ENCODE results near the gene IQCF5. TPM values are rescaled to one million over a fixed set of nuclear protein-coding genes. Genes with fewer than 3 reads are reported as not detected.
A peak's percentile ranks its signal among the peaks of the same experiment; 100 is the strongest.
"Not testable (repeated sequence)": the region's sequence is repeated elsewhere in the genome, so short reads cannot be mapped to it uniquely, and the experiment has no call there.

The IQCF5 gene
- total and polyA plus RNA-seq, 4 experiments from 2014 or later, result not detected

DNA sequence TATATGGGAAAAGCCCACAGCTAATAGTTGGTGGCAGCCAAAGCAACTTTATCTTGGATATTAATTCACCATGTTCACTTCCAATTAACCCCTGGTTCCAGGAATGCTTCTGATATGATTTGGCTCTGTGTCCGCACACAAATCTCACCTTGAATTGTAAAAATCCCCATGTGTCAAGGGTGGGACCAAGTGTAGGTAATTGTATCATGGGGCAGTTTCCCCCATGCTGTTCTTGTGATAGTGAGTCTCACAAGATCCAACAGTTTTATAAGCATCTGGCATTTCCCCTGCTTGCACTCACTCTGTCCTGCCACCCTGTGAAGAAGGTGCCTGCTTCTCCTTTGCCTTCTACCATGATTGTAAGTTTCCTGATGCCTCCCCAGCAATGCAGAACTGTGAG lies 6.5 kb downstream of the IQCF5 start:
- DNase-seq; H3K27ac ChIP-seq (ENCODE audit: low read depth, low read length); H3K9me3 ChIP-seq (ENCODE audit: control insufficient read depth in 1 of 2, low read length in 2 of 2); H3K4me3 Mint-ChIP-seq; CTCF ChIA-PET (ENCODE audit: partially characterized antibody); H3K4me3 ChIP-seq (ENCODE audit: low read length in 2 of 2); H3K4me1 ChIP-seq (ENCODE audit: insufficient read depth, low read length); POLR2A ChIA-PET (ENCODE audit: partially characterized antibody); H3K4me1 Mint-ChIP-seq; intact Hi-C loops (cut with micrococcal nuclease); H3K27me3 ChIP-seq (ENCODE audit: insufficient read depth, low read length); H3K36me3 Mint-ChIP-seq; H3K36me3 ChIP-seq (ENCODE audit: insufficient read depth, low read length); H3K9me3 Mint-ChIP-seq; H3K27ac Mint-ChIP-seq: not testable (repeated sequence)
- peaks cover 7 to 16% of the 10 kb centered on the region in 2 donors for H3K27me3 Mint-ChIP-seq

DNA sequence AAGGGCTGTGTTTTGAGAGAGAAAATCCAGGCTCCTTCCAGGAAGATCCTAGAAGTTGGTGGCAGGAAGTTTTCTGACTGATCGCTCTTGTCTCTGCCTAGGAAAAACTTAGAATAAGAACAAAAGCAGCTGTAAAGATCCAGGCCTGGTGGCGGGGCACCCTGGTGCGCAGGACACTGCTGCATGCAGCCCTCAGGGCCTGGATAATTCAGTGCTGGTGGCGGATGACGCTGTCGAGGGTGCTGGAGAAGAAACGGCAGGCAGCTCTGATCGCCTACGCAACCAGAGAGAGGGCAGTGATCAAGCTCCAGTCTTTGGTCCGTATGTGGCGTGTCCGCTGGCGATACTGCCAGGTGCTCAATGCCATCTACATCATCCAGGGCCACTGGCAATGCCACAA lies 12.5 kb downstream of the IQCF5 start:
- no peak overlapping the region for H3K4me3 Mint-ChIP-seq
- H3K36me3 Mint-ChIP-seq, result no peaks in the 10 kb centered on the region
- ChIA-PET POLR2A (ENCODE audit: partially characterized antibody) (no interaction called here), CTCF (ENCODE audit: partially characterized antibody) (no interaction called here)
- intact Hi-C loops (cut with micrococcal nuclease), result no loop called here
- H3K27me3 ChIP-seq (ENCODE audit: insufficient read depth, low read length), result no peaks in the 10 kb centered on the region
- H3K4me1 ChIP-seq (ENCODE audit: insufficient read depth, low read length), result no peaks in the 10 kb centered on the region
- H3K27ac ChIP-seq (ENCODE audit: low read depth, low read length), result no peak overlapping the region
- peaks cover 6 to 10% of the 10 kb centered on the region in 2 donors for H3K27me3 Mint-ChIP-seq
- no peaks in the 10 kb centered on the region for H3K36me3 ChIP-seq (ENCODE audit: insufficient read depth, low read length)
- DNase-seq, result no peak
- H3K4me1 Mint-ChIP-seq, result no peaks in the 10 kb centered on the region
- no peak overlapping the region for H3K27ac Mint-ChIP-seq
- H3K9me3 Mint-ChIP-seq, result no peaks in the 10 kb centered on the region
- no peaks in the 10 kb centered on the region for H3K9me3 ChIP-seq (ENCODE audit: control insufficient read depth in 1 of 2, low read length in 2 of 2)
- H3K4me3 ChIP-seq (ENCODE audit: low read length in 2 of 2), result no peak overlapping the region

DNA sequence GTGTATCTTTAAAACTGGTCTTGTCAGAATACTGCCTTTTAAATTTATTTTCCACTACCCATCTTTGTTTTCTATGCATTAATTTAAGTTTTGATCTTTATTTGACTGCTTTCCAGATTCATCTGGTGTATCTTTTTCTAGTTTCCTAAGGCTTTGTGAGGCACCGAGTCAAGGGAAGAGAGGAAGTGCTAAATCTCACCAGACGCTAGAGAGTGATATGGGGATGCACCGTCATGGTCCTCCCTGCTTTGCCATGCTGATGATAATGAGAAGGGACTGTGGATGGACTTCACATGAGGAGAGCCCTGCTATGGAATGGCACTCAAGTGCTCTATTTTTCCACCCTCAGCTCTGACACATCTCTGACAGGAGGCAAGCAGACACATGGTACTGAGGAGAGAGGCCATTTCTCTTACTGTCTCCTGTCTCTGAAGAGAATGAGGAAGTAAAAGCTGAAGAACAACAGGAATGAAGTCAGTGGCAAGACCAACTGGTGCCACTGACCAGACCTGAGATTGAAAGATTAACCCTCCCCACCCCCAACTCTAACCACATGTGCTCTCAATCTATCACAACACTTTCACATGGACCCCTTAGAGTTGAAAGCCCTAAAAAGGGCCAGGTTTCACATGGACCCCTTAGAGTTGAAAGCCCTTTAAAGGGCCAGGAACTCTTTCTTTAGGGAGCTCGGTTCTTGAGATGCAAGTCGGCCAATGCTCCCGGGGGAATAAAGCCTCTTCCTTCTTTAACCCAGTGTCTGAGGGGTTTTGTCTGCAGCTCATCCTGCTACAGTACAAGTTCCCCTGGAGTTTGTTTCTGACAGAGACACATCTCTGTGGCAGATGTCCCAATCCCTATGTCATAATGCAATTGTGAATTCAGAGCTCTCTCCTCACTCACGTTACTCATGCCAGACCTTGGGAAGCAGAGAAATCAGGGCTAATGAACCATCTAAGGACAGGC lies 14.4 kb downstream of the IQCF5 start, which contains the start of gene IQCF2:
IQCF2 (plus strand) TSS at position 913 of the 963 bp plus-strand sequence. CDS start 52 bp downstream, outside the sequence.
- H3K27me3 ChIP-seq (ENCODE audit: insufficient read depth, low read length), result no peaks in the 10 kb centered on the region
- CTCF ChIA-PET (ENCODE audit: partially characterized antibody), result no interaction called here
- POLR2A ChIA-PET (ENCODE audit: partially characterized antibody), result no interaction called here
- intact Hi-C loops (cut with micrococcal nuclease), result no loop called here
- DNase-seq, result no peak
- H3K36me3 Mint-ChIP-seq, result no peaks in the 10 kb centered on the region
- no peaks in the 10 kb centered on the region for H3K9me3 ChIP-seq (ENCODE audit: control insufficient read depth in 1 of 2, low read length in 2 of 2)
- no peak within 1 kb of the TSS for H3K27ac ChIP-seq (ENCODE audit: low read depth, low read length)
- no peaks in the 10 kb centered on the region for H3K36me3 ChIP-seq (ENCODE audit: insufficient read depth, low read length)
- no peak within 1 kb of the TSS for H3K4me3 Mint-ChIP-seq
- H3K4me1 Mint-ChIP-seq, result peaks cover 0 to 5% (median 0%) of the 10 kb centered on the region in 4 donors
- no peak within 1 kb of the TSS for H3K4me3 ChIP-seq (ENCODE audit: low read length in 2 of 2)
- peaks cover 6 to 15% of the 10 kb centered on the region in 2 donors for H3K27me3 Mint-ChIP-seq
- peaks cover 0 to 8% (median under 1%) of the 10 kb centered on the region in 8 donors for H3K9me3 Mint-ChIP-seq
- no peak within 1 kb of the TSS for H3K27ac Mint-ChIP-seq
- no peaks in the 10 kb centered on the region for H3K4me1 ChIP-seq (ENCODE audit: insufficient read depth, low read length)

DNA sequence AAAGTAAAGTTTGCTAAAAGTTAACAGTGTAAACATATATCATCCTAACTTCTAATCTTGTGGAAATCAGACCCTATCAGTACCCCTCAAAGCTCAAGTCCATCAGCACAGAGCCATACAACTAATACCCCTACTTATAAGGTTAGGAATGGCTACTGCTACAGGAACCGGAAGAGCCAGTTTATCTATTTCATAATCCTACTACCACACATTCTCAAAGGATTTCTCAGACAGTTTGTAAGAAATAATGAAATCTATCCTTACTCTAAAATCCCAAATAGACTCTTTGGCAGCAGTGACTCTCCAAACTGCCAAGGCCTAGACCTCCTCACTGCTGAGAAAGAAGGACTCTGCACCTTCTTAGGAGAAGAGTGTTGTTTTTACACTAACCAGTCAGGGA lies 20.0 kb downstream of the IQCF5 start:
- H3K27ac Mint-ChIP-seq; intact Hi-C loops (cut with micrococcal nuclease); H3K27ac ChIP-seq (ENCODE audit: low read depth, low read length); H3K9me3 ChIP-seq (ENCODE audit: control insufficient read depth in 1 of 2, low read length in 2 of 2); H3K27me3 ChIP-seq (ENCODE audit: insufficient read depth, low read length); H3K4me1 Mint-ChIP-seq; H3K4me3 ChIP-seq (ENCODE audit: low read length in 2 of 2); H3K36me3 Mint-ChIP-seq; CTCF ChIA-PET (ENCODE audit: partially characterized antibody); DNase-seq; H3K36me3 ChIP-seq (ENCODE audit: insufficient read depth, low read length); POLR2A ChIA-PET (ENCODE audit: partially characterized antibody); H3K4me1 ChIP-seq (ENCODE audit: insufficient read depth, low read length); H3K4me3 Mint-ChIP-seq: not testable (repeated sequence)
- Mint-ChIP-seq H3K27me3 (peaks cover 4 to 13% of the 10 kb centered on the region in 2 donors), H3K9me3 (peaks cover 0 to 12% (median 2%) of the 10 kb centered on the region in 8 donors)

DNA sequence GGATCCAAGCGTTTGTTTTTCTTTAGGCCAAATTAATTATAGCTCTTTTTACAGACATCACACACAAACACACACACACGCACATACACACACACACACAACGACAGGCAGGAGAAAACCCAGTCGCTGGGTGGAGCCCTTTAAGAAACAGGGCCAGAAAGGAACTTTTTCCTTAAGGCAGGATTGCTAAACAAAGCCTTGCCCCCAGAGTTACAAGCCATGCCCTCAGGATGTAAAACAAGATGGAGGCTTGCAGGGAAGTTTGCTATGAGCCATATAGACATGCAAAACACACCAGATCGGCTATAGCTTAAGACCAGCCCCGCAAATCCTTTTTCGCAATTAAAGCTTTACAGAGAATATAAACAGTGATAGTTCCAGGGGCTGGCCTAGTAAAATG lies 30.3 kb downstream of the IQCF5 start:
- no peaks in the 10 kb centered on the region for H3K4me1 ChIP-seq (ENCODE audit: insufficient read depth, low read length)
- H3K36me3 Mint-ChIP-seq, result peaks cover 0 to 12% of the 10 kb centered on the region in 2 donors
- H3K27me3 ChIP-seq (ENCODE audit: insufficient read depth, low read length), result peaks cover 4% of the 10 kb centered on the region
- peaks cover 23 to 25% of the 10 kb centered on the region in 2 donors for H3K27me3 Mint-ChIP-seq
- H3K4me1 Mint-ChIP-seq, result no peaks in the 10 kb centered on the region
- no peak overlapping the region for H3K27ac Mint-ChIP-seq
- H3K4me3 ChIP-seq (ENCODE audit: low read length in 2 of 2), result no peak overlapping the region
- H3K27ac ChIP-seq (ENCODE audit: low read depth, low read length), result no peak overlapping the region
- DNase-seq, result no peak
- CTCF ChIA-PET (ENCODE audit: partially characterized antibody), result no interaction called here
- POLR2A ChIA-PET (ENCODE audit: partially characterized antibody), result no interaction called here
- intact Hi-C loops (cut with micrococcal nuclease), result no loop called here
- no peaks in the 10 kb centered on the region for H3K9me3 ChIP-seq (ENCODE audit: control insufficient read depth in 1 of 2, low read length in 2 of 2)
- H3K36me3 ChIP-seq (ENCODE audit: insufficient read depth, low read length), result no peaks in the 10 kb centered on the region
- H3K9me3 Mint-ChIP-seq, result peaks cover 2 to 33% (median 20%) of the 10 kb centered on the region in 8 donors
- no peak overlapping the region for H3K4me3 Mint-ChIP-seq

DNA sequence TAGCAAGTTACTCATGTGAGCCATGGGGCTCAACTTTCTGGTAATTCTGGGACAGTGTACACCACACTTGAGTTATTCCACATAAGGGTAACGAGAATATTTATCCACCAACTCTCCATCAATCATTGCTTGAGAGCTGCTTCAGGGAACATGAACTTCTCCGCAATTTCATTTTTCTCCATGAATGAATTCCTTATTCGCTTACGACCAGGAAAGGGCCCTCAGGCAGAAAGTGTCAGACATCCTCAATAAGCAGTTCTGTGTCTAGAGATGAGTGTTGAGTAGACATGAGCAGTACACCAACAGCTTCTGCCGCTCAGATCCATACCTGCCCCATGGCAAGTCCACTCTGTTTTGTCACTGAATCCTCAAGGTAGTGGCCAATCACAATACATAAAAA lies 38.8 kb downstream of the IQCF5 start:
- POLR2A ChIA-PET (ENCODE audit: partially characterized antibody), result no interaction called here
- H3K27ac ChIP-seq (ENCODE audit: low read depth, low read length), result no peak overlapping the region
- H3K27ac Mint-ChIP-seq, result no peak overlapping the region
- H3K4me3 Mint-ChIP-seq, result no peak overlapping the region
- no peak for DNase-seq
- peaks cover 15 to 20% of the 10 kb centered on the region in 2 donors for H3K27me3 Mint-ChIP-seq
- intact Hi-C loops (cut with micrococcal nuclease), result no loop called here
- H3K4me1 Mint-ChIP-seq, result no peaks in the 10 kb centered on the region
- peaks cover 3% of the 10 kb centered on the region for H3K27me3 ChIP-seq (ENCODE audit: insufficient read depth, low read length)
- H3K9me3 Mint-ChIP-seq, result peaks cover 0 to 6% (median 3%) of the 10 kb centered on the region in 8 donors
- H3K4me1 ChIP-seq (ENCODE audit: insufficient read depth, low read length), result no peaks in the 10 kb centered on the region
- H3K36me3 ChIP-seq (ENCODE audit: insufficient read depth, low read length), result no peaks in the 10 kb centered on the region
- CTCF ChIA-PET (ENCODE audit: partially characterized antibody), result no interaction called here
- no peaks in the 10 kb centered on the region for H3K9me3 ChIP-seq (ENCODE audit: control insufficient read depth in 1 of 2, low read length in 2 of 2)
- no peak overlapping the region for H3K4me3 ChIP-seq (ENCODE audit: low read length in 2 of 2)
- H3K36me3 Mint-ChIP-seq, result no peaks in the 10 kb centered on the region

DNA sequence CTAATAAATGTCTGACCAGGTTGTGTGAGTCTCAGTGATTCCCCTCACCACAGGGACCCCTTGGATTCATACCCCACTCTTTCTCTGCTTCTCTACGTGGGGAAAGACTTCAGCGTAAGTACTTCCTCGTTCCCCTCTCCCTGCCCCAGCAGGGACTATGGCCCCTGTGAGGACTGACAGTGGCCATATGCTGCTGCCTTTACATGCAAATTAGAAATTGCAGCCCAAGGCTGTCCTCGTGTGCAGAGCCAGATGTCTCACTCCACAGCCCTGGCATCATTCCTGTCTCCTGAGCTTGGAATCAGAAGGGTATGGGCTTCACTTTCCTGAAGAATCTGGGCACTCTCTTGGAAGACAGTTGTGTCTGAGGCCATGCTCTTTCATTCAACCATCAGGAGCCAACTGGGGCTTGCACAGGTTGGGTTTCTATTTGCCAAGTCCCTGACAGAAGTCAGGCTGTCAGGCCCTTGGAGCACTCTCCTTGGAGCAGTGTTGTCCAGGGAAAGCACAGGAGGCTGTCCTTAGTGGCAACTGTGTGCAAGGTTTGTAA lies 44.5 kb downstream of the IQCF5 start:
- CTCF ChIA-PET (ENCODE audit: partially characterized antibody), result no interaction called here
- peaks cover 0 to 2% (median 0%) of the 10 kb centered on the region in 4 donors for H3K4me1 Mint-ChIP-seq

More for the DNA sequence above, 44.5 kb downstream of the IQCF5 start:
- Histone ChIP-seq H3K9me3 (ENCODE audit: control insufficient read depth in 1 of 2, low read length in 2 of 2) (peaks cover 0 to 3% of the 10 kb centered on the region in 2 donors), H3K36me3 (ENCODE audit: insufficient read depth, low read length) (no peaks in the 10 kb centered on the region), H3K27me3 (ENCODE audit: insufficient read depth, low read length) (peaks cover 3% of the 10 kb centered on the region), H3K27ac (ENCODE audit: low read depth, low read length) (no peak overlapping the region), H3K4me1 (ENCODE audit: insufficient read depth, low read length) (no peaks in the 10 kb centered on the region), H3K4me3 (ENCODE audit: low read length in 2 of 2) (no peak overlapping the region)
- Mint-ChIP-seq H3K36me3 (peaks cover 2 to 8% of the 10 kb centered on the region in 2 donors), H3K27ac (no peak overlapping the region), H3K27me3 (peaks cover 21 to 25% of the 10 kb centered on the region in 2 donors), H3K9me3 (peaks cover 0 to 40% (median 25%) of the 10 kb centered on the region in 8 donors), H3K4me3 (peak overlapping the region in 1 of 8 donors; percentile 48)
- DNase-seq, result no peak
- intact Hi-C loops (cut with micrococcal nuclease), result no loop called here
- POLR2A ChIA-PET (ENCODE audit: partially characterized antibody), result no interaction called here
